ENCODE data around the gene ANKS1B. TPM values are rescaled to one million over a fixed set of nuclear protein-coding genes. Genes with fewer than 3 reads are reported as not detected.

The ANKS1B gene
- total RNA-seq, 5 donors from 2014 or later (not counting 1 experiment from before 2014, with no cell fraction given) = 0.18 to 0.47 (median 0.19) TPM; not detected in 2

GRCh38 chr12:99370421-99371138 is 614.2 kb downstream of the ANKS1B start:
- ChIA-PET CTCF (no interaction called here), POLR2A (no interaction called here)
- DNase-seq = no peak
- H3K36me3 Mint-ChIP-seq = no peaks in the 10 kb centered on the region
- H3K27ac ChIP-seq (ENCODE audit: low read length) = no peak overlapping the region
- no peaks in the 10 kb centered on the region for H3K27me3 Mint-ChIP-seq
- WGBS (ENCODE audit: insufficient coverage) = 75% methylated on average over 1 of the region's 1 CpG
- no peak for ATAC-seq (replicated peaks in 1 of 4)
- H3K27ac Mint-ChIP-seq = no peak overlapping the region
- no peaks in the 10 kb centered on the region for H3K9me3 ChIP-seq
- no peak overlapping the region for H3K4me3 ChIP-seq (ENCODE audit: control insufficient read depth in 1 of 2, extremely low read depth in 1 of 2, low read length in 1 of 2)
- H3K4me1 ChIP-seq (ENCODE audit: control insufficient read depth in 1 of 2, extremely low read depth in 1 of 2, insufficient read depth in 2 of 2, low read length in 2 of 2) = no peaks in the 10 kb centered on the region
- no peaks in the 10 kb centered on the region for H3K4me1 Mint-ChIP-seq
- H3K27me3 ChIP-seq (replicated peaks in 1 of 2; ENCODE audit: control insufficient read depth in 2 of 2, extremely low read depth in 1 of 2, insufficient read depth in 2 of 2, low read length in 1 of 2) = no peaks in the 10 kb centered on the region
- H3K36me3 ChIP-seq (ENCODE audit: control insufficient read depth in 2 of 2, extremely low read depth in 1 of 2, insufficient read depth in 1 of 2, low read length in 1 of 2) = no peaks in the 10 kb centered on the region
- H3K4me3 Mint-ChIP-seq = no peak overlapping the region
- peaks cover 0 to 21% (median 7%) of the 10 kb centered on the region in 3 donors for H3K9me3 Mint-ChIP-seq

- H3K36me3 ChIP-seq (ENCODE audit: control insufficient read depth in 2 of 2, extremely low read depth in 1 of 2, insufficient read depth in 1 of 2, low read length in 1 of 2) = no peaks in the 10 kb centered on the region
- H3K9me3 ChIP-seq = no peaks in the 10 kb centered on the region
- H3K4me3 ChIP-seq (ENCODE audit: control insufficient read depth in 1 of 2, extremely low read depth in 1 of 2, low read length in 1 of 2) = no peak overlapping the region
- H3K4me1 ChIP-seq (ENCODE audit: control insufficient read depth in 1 of 2, extremely low read depth in 1 of 2, insufficient read depth in 2 of 2, low read length in 2 of 2) = no peaks in the 10 kb centered on the region
- DNase-seq = no peak
- ChIA-PET POLR2A (no interaction called here), CTCF (no interaction called here)
- no peak overlapping the region for H3K27ac ChIP-seq (ENCODE audit: low read length)
- Mint-ChIP-seq H3K36me3 (no peaks in the 10 kb centered on the region), H3K4me1 (no peaks in the 10 kb centered on the region), H3K27ac (no peak overlapping the region), H3K4me3 (no peak overlapping the region), H3K9me3 (peaks cover 0 to 17% (median 3%) of the 10 kb centered on the region in 3 donors), H3K27me3 (no peaks in the 10 kb centered on the region)
- 0% methylated on average over 1 of the region's 3 CpGs for WGBS (ENCODE audit: insufficient coverage)
- no peaks in the 10 kb centered on the region for H3K27me3 ChIP-seq (replicated peaks in 1 of 2; ENCODE audit: control insufficient read depth in 2 of 2, extremely low read depth in 1 of 2, insufficient read depth in 2 of 2, low read length in 1 of 2)
- ATAC-seq (replicated peaks in 1 of 4) = no peak
Measured at GRCh38 chr12:99367181-99367580, 617.6 kb downstream of the ANKS1B start.

- WGBS (ENCODE audit: insufficient coverage) = no CpG with 5 or more reads among the region's 3 CpGs
- peaks cover 0 to 10% (median 7%) of the 10 kb centered on the region in 3 donors for H3K9me3 Mint-ChIP-seq
- no peak for ATAC-seq (replicated peaks in 1 of 4)
Measured at GRCh38 chr12:99352269-99352668, 632.5 kb downstream of the ANKS1B start.

GRCh38 chr12:99343960-99344359 is 640.8 kb downstream of the ANKS1B start:
- no peaks in the 10 kb centered on the region for H3K36me3 Mint-ChIP-seq
- H3K27me3 Mint-ChIP-seq = no peaks in the 10 kb centered on the region
- H3K4me1 Mint-ChIP-seq = no peaks in the 10 kb centered on the region
- Histone ChIP-seq H3K27ac (ENCODE audit: low read length) (no peak overlapping the region), H3K36me3 (ENCODE audit: control insufficient read depth in 2 of 2, extremely low read depth in 1 of 2, insufficient read depth in 1 of 2, low read length in 1 of 2) (no peaks in the 10 kb centered on the region), H3K9me3 (no peaks in the 10 kb centered on the region), H3K4me3 (ENCODE audit: control insufficient read depth in 1 of 2, extremely low read depth in 1 of 2, low read length in 1 of 2) (no peak overlapping the region), H3K27me3 (replicated peaks in 1 of 2; ENCODE audit: control insufficient read depth in 2 of 2, extremely low read depth in 1 of 2, insufficient read depth in 2 of 2, low read length in 1 of 2) (no peaks in the 10 kb centered on the region), H3K4me1 (ENCODE audit: control insufficient read depth in 1 of 2, extremely low read depth in 1 of 2, insufficient read depth in 2 of 2, low read length in 2 of 2) (no peaks in the 10 kb centered on the region)
- DNase-seq = no peak
- no peak overlapping the region for H3K4me3 Mint-ChIP-seq
- ATAC-seq (replicated peaks in 1 of 4) = no peak
- peaks cover 2 to 9% (median 8%) of the 10 kb centered on the region in 3 donors for H3K9me3 Mint-ChIP-seq
- CTCF ChIA-PET = no interaction called here
- POLR2A ChIA-PET = no interaction called here
- no peak overlapping the region for H3K27ac Mint-ChIP-seq

More at GRCh38 chr12:99352269-99352668, 632.5 kb downstream of the ANKS1B start:
- Mint-ChIP-seq H3K4me3 (no peak overlapping the region), H3K27me3 (no peaks in the 10 kb centered on the region), H3K27ac (no peak overlapping the region), H3K4me1 (no peaks in the 10 kb centered on the region), H3K36me3 (no peaks in the 10 kb centered on the region)
- no peak overlapping the region for H3K27ac ChIP-seq (ENCODE audit: low read length)
- POLR2A ChIA-PET = no interaction called here
- no peaks in the 10 kb centered on the region for H3K4me1 ChIP-seq (ENCODE audit: control insufficient read depth in 1 of 2, extremely low read depth in 1 of 2, insufficient read depth in 2 of 2, low read length in 2 of 2)
- CTCF ChIA-PET = interaction anchor here in 1 of 2 donors (0.6 kb wide), 1 partner anchor 548 kb away, joined by 6 read pairs; no protein-coding TSS in a partner anchor
- H3K36me3 ChIP-seq (ENCODE audit: control insufficient read depth in 2 of 2, extremely low read depth in 1 of 2, insufficient read depth in 1 of 2, low read length in 1 of 2) = no peaks in the 10 kb centered on the region
- H3K9me3 ChIP-seq = no peaks in the 10 kb centered on the region
- no peak for DNase-seq
- H3K27me3 ChIP-seq (replicated peaks in 1 of 2; ENCODE audit: control insufficient read depth in 2 of 2, extremely low read depth in 1 of 2, insufficient read depth in 2 of 2, low read length in 1 of 2) = no peaks in the 10 kb centered on the region
- H3K4me3 ChIP-seq (ENCODE audit: control insufficient read depth in 1 of 2, extremely low read depth in 1 of 2, low read length in 1 of 2) = no peak overlapping the region

- H3K27me3 Mint-ChIP-seq = no peaks in the 10 kb centered on the region
- H3K27ac Mint-ChIP-seq = no peak overlapping the region
- 93% methylated on average over 2 of the region's 3 CpGs for WGBS (ENCODE audit: insufficient coverage)
- Histone ChIP-seq H3K27me3 (replicated peaks in 1 of 2; ENCODE audit: control insufficient read depth in 2 of 2, extremely low read depth in 1 of 2, insufficient read depth in 2 of 2, low read length in 1 of 2) (no peaks in the 10 kb centered on the region), H3K36me3 (ENCODE audit: control insufficient read depth in 2 of 2, extremely low read depth in 1 of 2, insufficient read depth in 1 of 2, low read length in 1 of 2) (no peaks in the 10 kb centered on the region), H3K4me3 (ENCODE audit: control insufficient read depth in 1 of 2, extremely low read depth in 1 of 2, low read length in 1 of 2) (no peak overlapping the region), H3K9me3 (no peaks in the 10 kb centered on the region), H3K27ac (ENCODE audit: low read length) (no peak overlapping the region), H3K4me1 (ENCODE audit: control insufficient read depth in 1 of 2, extremely low read depth in 1 of 2, insufficient read depth in 2 of 2, low read length in 2 of 2) (no peaks in the 10 kb centered on the region)
- no peaks in the 10 kb centered on the region for H3K36me3 Mint-ChIP-seq
- ATAC-seq (replicated peaks in 1 of 4) = no peak
- peaks cover 10 to 17% (median 12%) of the 10 kb centered on the region in 3 donors for H3K9me3 Mint-ChIP-seq
- H3K4me3 Mint-ChIP-seq = no peak overlapping the region
- DNase-seq = no peak
- ChIA-PET CTCF (no interaction called here), POLR2A (no interaction called here)
- H3K4me1 Mint-ChIP-seq = no peaks in the 10 kb centered on the region
Measured at GRCh38 chr12:99339663-99340062, 645.1 kb downstream of the ANKS1B start.

GRCh38 chr12:99334285-99335056 is 650.3 kb downstream of the ANKS1B start:
- H3K4me1 Mint-ChIP-seq = no peaks in the 10 kb centered on the region
- no peak overlapping the region for H3K27ac ChIP-seq (ENCODE audit: low read length)
- no peaks in the 10 kb centered on the region for H3K27me3 Mint-ChIP-seq
- no peaks in the 10 kb centered on the region for H3K36me3 Mint-ChIP-seq
- no peak overlapping the region for H3K4me3 Mint-ChIP-seq
- no peak overlapping the region for H3K27ac Mint-ChIP-seq
- DNase-seq = no peak
- ChIA-PET POLR2A (no interaction called here), CTCF (interaction anchor here (0.6 kb wide), 2 partner anchors 8 to 71 kb away, joined by 3 to 7 read pairs; no protein-coding TSS in a partner anchor)
- no peaks in the 10 kb centered on the region for H3K9me3 ChIP-seq
- WGBS (ENCODE audit: insufficient coverage) = 80% methylated on average over 1 of the region's 5 CpGs
- no peak overlapping the region for H3K4me3 ChIP-seq (ENCODE audit: control insufficient read depth in 1 of 2, extremely low read depth in 1 of 2, low read length in 1 of 2)
- no peaks in the 10 kb centered on the region for H3K27me3 ChIP-seq (replicated peaks in 1 of 2; ENCODE audit: control insufficient read depth in 2 of 2, extremely low read depth in 1 of 2, insufficient read depth in 2 of 2, low read length in 1 of 2)
- peaks cover 8 to 16% (median 13%) of the 10 kb centered on the region in 3 donors for H3K9me3 Mint-ChIP-seq
- no peak for ATAC-seq (replicated peaks in 1 of 4)
- H3K4me1 ChIP-seq (ENCODE audit: control insufficient read depth in 1 of 2, extremely low read depth in 1 of 2, insufficient read depth in 2 of 2, low read length in 2 of 2) = no peaks in the 10 kb centered on the region
- H3K36me3 ChIP-seq (ENCODE audit: control insufficient read depth in 2 of 2, extremely low read depth in 1 of 2, insufficient read depth in 1 of 2, low read length in 1 of 2) = no peaks in the 10 kb centered on the region
